DMS79 treated with DMSO at 0.1 percent for 48 hours (cell line): Measurements from ENCODE around the gene RFLNA.
"Not testable (repeated sequence)": the region's sequence is repeated elsewhere in the genome, so short reads cannot be mapped to it uniquely, and the experiment has no call there.

Experiments used
- DNase-seq: peaks from one replicate; lab custom pipeline; 2025; lab: John Stamatoyannopoulos, UW

Gene RFLNA

DNA sequence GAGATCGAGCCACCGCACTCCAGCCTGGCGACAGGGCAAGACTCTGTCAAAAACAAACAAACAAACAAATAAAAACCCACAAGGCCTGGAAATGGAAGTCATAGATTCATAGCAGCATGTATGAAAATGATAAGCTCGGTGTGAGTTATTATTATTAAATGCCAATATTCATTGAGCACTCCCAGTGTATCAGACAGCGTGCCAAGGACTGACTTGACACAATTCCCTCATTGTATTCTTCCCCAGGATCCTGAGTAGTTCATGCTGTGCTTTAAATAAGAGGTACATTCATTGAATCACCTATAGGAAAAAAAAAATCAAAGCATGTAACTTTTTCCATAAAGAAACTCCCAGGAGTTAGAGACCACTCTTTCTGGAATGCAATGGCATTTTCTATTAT is 12.6 kb upstream of the RFLNA start:
- DNase-seq = no peak

DNA sequence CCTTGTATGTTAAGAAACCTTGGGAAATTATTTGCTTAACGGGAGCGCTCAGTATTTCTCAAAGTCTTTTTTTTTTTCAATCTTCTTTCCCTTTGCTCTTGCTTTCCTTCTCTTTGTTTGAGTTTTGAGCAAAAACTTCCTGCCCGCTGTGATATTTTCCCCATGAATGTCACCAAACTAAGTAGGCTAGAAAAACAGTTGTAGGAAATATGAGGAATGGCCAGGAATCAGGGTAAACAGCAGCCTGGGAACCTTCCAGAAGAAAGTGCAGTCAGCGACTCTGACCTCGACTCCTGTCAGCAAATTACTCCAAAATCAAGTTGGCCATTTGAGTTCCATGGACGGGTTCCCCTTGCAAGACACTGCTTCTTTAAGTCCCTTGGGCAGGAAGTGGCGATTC is 11.6 kb upstream of the RFLNA start:
- no peak for DNase-seq

- DNase-seq = no peak
These were observed 10.5 kb upstream of the RFLNA start for GRCh38 chr12:124284368-124284767.

- DNase-seq = peak; percentile 78
These were observed 8.5 kb upstream of the RFLNA start for GRCh38 chr12:124286414-124286813.

DNA sequence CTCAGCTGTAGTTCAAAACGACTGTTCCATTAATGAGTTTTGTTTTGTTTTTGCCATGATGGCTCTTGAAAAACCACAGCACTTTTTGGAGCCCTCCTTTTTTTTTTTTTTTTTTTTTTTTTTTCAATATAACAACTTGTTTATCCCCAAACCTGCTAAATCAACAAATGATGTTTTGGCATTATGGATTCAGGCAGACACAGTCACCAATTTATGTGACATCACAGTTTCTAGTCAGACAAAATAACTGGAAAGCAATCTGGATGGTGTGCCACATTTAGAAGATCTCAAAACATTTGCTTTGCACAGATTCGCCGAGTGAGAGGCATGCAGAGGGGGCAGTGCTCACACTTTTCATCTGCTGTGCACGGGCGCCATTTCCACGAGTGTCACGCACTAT is 7.9 kb upstream of the RFLNA start:
- DNase-seq = no peak

GRCh38 chr12:124289634-124290600 is 5.0 kb upstream of the RFLNA start:
- no peak for DNase-seq

- DNase-seq = no peak
These were observed 2.5 kb upstream of the RFLNA start for GRCh38 chr12:124292385-124292784.

DNA sequence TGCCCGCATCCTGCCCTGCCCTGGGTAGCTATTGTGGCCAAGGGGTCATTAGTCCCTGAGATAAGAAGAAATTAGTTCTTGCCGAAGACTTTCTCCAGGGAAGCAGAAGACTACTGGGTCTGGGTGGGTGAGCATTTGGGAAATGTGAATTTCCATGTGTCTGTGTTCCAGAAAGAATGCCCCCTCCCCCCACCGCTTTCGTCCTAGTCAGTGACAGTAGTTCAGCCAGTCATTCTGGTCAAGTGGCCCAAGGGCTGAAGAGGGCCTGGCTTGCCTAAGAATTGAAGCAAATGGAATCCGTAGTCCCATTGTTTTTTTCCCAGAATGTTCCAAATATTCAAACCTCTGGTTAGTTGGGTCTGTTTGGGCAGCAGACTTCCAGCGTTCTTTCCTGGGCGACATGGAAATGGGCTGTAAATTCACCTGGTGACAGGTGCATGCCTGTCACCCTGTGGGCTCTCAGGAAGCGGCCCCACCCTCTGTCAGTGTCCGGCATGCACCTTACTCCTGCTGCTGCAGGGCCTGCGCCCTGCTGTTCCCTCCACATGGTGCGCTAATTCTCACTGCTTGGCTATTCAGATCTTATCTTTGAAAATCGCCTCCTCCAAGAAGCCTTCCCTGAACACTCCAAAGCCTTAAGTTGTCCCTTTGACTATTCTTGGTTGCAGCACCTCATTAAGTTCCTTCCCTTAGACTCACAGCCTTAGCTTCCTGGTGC is 1.4 kb upstream of the RFLNA start:
- no peak for DNase-seq

DNA sequence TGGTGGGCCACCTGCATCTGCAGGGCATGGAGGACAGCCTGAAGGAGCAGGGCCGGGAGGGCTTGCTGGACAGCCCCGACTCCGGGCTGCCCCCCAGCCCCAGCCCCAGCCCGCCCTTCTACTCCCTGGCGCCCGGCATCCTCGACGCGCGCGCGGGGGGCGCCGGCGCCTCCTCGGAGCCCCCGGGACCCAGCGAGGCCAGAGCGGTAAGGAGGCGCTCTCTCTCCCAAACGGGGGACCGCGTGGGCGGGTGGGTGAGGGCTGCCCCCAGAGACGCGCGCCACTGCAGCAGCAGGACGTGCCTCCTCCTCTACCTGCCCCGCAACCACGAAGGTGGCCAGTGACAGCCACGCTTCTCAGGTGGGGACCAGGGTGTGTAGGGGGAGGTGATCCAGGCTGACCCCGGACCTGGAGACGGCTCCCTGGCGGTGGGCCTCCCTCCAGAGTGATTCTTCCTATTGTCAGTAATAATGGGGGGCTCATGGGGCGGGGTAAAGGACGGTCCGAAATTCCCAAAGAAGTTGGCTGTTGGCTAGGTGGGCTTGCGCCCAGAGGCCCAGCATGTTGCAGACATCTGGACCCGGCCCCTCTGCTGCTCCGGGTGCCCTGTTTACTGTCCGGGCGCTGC is 652 bp downstream of the RFLNA start:
- DNase-seq = no peak

GRCh38 chr12:124296295-124296915 is 1.5 kb downstream of the RFLNA start:
- no peak for DNase-seq

- no peak for DNase-seq
These were observed 2.0 kb downstream of the RFLNA start for GRCh38 chr12:124296916-124297351.

GRCh38 chr12:124297389-124297788 is 2.5 kb downstream of the RFLNA start:
- DNase-seq = no peak

GRCh38 chr12:124297856-124298255 is 3.0 kb downstream of the RFLNA start:
- DNase-seq = no peak

DNA sequence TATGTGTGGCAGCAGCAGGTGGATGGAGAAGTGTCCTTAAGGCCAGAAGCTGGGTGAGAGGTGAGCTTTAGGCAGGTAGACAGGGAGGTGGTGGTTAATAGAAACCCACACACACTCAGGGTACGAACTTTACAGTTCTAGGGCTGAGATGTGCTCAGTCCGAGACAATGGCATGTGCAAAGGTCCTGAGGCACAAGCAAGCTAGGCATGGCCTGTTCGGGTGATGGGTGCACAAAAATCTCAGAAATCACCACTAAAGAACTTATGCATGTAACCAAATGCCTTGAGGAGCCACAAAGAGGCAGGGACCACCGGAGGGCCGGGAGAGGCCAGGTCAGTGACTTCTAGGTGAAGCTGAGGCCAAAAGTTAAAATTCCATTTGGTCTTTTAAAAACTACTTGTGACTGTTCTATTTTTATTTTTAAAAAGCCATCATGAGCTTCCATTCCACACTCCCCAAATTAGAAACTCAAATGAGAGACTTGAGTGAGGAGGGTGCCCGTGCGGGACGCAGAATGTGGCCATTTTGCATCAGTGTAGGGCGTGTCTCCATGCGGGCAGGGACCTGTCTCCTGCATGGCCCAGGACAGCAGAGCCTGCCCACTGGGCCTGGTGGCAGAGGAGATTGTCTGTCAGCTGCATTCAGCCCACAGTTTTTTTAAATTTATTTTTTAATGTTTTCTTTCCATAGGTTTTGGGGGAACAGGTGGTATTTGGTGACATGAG is 4.0 kb downstream of the RFLNA start:
- no peak for DNase-seq

GRCh38 chr12:124299628-124300388 is 4.9 kb downstream of the RFLNA start:
- DNase-seq = no peak

DNA sequence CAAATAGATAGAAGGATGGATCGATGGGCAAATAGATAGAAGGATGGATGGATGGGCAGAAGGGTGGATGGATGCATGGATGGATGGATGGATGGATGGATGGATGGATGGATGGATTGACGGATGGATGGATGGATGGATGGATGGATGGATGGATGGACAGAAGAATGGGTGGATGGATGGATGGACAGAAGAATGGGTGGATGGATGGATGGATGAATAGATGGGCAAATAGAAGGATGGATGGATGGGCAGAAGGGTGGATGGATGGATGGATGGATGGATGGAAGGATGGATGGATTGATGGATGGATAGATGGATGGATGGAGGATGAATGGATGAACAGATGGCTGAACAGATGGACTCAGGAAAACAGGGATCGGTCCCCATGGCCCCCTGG is 5.8 kb downstream of the RFLNA start:
- not testable (repeated sequence) for DNase-seq

DNA sequence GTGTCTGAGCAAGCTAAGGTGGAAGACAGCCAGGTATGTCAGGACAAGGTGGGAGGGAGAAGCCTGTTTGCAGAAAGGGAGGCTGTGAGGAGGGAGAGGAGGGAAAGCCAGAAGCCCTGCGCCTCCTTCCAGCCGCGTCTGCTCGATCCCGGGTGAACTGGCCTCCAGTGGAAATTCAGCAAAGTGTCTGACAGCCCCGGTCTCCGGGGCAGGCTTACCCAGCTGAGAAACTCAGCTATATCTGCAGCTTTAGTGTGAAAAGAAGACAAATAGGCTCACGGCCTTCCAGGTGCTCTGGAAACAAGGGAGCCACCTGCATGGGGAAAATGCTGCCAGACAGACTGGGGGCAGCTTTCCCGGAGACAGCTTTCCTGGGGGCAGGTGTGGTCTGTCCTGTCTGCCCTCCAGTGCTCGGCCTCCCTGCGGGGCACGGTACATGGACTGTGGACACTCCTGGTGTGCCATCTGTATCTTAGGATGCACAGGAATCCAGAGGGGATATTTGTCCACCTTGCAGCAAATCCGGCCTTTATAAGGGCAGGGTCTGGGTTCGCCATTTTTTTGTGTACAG is 6.3 kb downstream of the RFLNA start:
- DNase-seq = no peak

DNA sequence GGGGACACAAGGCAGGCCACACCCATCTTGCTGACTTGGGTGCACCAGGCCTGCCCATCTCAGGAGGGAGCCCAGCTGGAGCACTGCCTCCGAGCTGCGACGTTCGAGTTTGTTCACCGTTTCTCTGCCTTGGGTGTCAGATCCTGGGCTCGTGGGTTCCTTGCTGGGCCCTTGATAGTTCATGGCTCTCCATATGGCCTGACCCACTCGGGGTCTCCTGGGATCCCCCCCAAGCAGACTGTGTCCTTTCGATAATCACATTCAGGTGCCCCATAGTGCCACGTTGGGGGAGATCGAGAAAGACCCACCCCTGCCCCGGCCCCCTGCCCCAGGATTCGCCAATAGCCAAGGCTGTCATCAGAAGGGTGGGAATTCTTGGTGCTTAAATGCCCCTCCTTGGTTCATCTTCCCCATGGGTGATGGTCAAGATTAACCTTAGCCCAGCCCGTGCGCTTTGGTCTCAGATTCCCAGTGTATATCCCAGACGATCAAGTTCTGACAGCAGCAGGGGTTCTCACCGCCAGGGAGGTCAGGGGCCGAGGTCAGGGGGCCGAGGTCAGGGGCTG is 7.4 kb downstream of the RFLNA start:
- no peak for DNase-seq

GRCh38 chr12:124302807-124303578 is 8.1 kb downstream of the RFLNA start:
- no peak for DNase-seq
